ENCODE measurements around the gene REC8. TPM values are rescaled to one million over a fixed set of nuclear protein-coding genes. Genes with fewer than 3 reads are reported as not detected.

REC8 gene
- total RNA-seq, 1 experiment from 2014 or later = not detected

DNA sequence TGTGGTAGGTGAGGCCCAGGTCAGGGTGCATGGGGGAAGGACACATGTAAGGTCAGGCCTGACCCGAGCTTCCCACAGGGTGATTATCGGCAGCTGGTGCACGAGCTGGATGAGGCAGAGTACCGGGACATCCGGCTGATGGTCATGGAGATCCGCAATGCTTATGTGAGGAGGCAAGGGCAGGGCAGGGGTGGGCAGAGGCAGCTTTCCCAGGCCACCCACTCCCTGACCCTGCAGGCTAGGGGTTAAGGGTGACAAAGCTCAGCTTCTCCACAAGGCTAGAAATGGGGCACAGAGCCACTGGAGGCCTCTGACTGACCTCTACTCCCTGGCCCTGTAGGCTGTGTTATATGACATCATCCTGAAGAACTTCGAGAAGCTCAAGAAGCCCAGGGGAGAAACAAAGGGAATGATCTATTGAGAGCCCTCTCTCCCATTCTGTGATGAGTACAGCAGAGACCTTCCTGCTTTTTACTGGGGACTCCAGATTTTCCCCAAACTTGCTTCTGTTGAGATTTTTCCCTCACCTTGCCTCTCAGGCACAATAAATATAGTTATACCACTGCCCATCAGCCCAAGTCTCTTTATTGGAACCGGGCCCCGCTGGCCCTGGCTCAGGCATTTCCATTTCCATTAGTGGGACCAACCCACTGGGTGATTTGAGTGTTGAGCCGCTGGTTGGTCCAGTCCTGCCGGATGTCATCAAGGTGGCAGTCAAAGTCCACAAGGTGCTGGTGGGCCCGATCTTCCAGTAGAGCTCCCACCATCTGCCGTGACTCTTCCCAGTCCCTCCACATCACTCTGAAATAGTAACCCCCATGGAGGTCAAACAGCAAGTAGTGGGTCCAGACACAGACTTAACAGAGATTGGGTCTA is 33.2 kb upstream of the REC8 start:
- no peak for DNase-seq (ENCODE audit: low read depth)

DNA sequence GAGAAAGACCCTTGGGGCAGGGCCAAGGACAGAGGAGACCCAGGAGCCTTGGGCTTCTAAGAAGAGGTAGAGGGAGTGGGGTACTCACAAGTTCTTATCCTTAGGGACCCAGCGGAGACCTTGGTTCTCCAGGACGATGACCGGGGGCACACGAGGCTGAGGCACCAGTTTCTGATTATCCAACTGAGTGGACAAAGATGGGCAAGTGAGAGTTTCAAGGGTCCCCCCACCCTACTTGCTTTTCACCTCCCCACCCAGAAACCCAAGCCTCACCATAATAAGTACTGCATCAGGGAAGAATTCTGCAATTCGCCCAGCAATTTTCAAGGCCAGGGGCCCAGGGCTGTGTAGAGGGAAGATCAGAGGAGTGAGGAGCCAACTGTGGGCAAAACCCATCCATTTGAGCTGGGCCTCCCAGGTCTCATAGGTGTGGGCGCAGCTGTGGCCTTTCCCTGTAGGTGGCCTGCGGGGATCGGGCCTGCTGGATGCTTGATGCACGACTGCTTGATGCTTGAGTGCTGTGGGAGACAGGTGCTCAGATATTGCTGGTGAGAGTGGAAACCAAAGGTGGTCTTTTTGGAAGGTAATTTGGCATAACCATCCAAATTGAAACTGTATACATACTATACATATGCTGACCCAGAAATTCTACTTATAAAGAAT is 32.5 kb upstream of the REC8 start:
- DNase-seq (ENCODE audit: low read depth) = no peak

DNA sequence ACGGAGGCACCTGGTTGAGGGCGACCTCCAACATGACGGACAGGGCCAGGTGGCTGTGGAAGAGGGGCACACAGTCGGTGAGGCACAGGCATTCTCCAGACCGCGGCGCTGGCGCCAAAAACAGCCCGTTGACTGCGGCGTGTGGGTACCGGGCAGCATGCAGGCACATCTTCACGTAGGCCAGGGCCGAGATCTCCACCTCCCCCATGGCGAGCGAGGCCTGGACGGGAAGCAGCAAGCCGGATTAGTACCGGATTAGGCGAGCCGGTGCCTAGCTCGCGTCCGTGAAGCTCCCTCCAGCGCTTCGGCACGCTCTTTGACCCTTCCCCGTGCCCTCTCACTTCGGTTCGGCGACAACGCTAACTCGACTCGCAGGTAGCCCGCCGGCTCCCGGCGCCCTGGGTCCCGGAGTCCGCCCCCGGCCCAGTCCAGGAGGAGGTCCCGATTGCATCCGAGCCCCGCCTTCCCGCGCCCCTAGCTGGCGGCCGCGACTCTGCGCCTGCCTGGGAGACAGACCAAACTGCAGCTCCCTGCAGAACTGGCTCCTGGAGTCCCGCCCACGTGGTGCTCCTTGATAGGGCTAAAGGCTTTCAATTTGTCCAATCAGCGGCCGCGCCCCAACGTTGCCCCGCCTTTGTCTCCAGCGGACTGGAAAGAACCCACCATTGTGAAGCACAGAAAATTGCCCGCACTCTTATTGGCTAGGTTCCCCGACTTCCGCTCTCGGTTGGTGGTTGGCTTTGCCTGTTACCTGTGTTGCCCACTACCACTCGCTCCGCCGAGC is 30.6 kb upstream of the REC8 start, which contains the start of gene EMC9:
EMC9 (minus strand) TSS at position 495 of the 784 bp plus-strand sequence; CDS start at position 208, 287 bp downstream.
- DNase-seq (ENCODE audit: low read depth) = peak; percentile 100

DNA sequence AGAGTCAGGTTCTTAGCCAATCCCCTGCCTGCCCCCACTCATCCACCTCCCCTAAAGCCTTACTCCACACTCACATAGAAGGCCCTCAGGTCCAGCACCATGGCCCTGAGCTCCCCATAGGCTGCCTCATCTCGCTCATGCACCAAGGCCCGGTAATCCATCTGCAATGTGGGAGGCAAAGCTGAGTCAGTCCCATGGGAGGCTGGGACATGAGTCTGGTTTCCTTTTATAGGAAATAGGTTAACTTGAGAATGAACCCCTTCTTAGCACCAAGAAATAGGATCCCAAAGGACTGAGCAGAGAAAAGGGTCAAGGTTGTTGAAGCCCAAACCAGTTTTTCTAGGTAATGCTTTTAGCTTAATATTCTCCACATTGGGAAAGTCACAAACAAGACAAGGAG is 28.4 kb upstream of the REC8 start:
- peak; percentile 62 for DNase-seq (ENCODE audit: low read depth)

DNA sequence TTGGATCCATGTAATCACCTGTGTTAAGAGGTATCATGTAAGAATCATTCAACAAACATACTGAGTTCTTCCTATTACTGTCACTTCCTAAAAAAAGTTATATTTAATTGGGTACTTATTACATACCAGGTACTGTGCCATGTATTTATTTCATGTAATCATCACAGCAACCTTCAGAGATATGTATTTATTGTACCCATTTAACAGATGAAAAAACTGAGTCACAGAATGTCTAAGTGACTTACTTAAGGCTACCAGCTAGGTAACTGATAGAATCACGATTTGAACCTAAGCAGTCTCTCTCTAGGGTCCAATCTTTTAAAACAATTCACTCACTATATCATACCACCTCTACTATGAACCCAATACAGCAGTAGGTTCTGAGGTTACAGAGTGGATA is 27.4 kb upstream of the REC8 start:
- DNase-seq (ENCODE audit: low read depth) = no peak

DNA sequence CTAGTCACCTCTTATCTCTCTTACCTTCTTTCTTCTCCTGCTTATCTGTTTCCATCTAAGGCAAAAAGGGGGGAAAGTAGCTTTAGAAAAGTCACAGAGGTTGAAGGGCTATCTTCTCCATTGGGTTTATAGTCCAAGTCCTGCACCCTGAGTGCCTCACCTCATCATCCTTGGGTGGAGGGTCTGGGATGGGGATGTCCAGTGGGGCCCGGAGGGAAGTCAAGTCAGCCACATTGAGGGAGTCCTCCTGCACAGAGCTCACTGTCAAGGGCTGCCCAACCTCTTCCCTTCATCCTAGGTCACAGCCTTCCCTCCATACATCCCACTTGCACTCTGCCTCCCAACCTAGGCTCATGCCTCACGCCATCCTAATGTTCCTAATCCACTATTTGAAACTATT is 26.7 kb upstream of the REC8 start:
- no peak for DNase-seq (ENCODE audit: low read depth)

DNA sequence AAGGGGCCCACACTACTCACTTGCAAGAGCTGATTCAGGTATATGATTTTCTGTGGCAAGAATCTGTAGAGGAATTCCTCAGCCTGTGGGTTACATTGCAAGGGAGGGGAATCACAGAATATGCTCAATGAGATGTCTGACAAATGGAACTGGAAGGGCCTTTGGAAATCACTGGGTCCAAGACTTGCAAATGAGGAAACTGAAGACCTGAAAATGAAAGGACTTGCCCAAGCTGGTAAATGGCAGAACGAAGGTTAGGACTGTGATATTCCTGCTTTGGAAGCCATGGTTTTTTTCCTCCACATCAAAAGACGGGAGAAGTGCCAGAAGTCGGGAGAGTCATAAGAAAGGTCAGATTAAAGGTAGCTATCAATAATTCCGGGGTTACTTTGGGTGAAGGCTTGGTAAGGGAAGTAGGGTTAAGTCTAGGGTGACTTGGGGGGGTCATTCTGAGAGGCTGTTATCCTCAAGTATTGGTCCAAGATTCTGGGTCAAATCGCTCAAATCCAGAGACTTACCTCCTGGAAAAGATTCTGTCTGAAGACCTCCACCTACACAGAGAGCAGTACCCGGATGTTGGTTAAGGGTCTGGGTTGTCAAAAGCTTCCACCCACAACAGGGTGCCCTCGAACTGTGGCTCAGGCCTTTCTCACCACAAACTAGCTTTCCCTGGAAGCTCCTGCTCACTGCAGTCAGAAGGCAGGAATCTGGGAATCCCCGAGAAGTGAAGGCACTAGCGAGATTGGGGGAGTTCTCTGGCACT is 26.0 kb upstream of the REC8 start:
- no peak for DNase-seq (ENCODE audit: low read depth)

DNA sequence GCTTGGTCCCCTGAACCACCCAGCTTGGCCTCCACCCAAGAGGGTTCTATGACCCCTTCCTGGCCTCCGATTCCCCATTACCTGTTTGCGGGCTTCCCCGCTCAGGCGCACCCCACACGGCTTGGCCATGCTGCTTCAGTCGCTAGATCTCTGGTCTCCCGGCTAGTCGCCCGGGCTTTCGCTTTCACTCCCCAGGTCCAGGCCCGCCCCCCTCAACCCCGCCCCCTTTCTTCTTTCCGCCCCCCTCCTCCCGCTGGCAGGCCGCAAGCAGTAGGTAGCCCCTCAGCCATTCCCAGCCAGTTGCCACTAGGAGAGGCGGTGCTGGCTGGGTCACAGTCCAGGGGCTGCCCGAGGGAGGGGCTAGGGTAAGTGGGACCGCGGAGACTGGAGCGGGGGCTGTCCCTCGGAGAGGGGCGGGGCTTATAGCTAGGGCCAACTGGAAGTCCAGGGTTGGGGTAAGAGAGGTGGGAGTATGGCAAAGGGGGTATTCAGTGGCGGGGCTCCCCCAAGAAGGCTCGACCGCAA is 25.4 kb upstream of the REC8 start, which contains the start of gene PSME2:
PSME2 (minus strand) TSS at position 158 of the 525 bp plus-strand sequence; CDS start at position 129, 29 bp downstream.
- peak; percentile 100 for DNase-seq (ENCODE audit: low read depth)

DNA sequence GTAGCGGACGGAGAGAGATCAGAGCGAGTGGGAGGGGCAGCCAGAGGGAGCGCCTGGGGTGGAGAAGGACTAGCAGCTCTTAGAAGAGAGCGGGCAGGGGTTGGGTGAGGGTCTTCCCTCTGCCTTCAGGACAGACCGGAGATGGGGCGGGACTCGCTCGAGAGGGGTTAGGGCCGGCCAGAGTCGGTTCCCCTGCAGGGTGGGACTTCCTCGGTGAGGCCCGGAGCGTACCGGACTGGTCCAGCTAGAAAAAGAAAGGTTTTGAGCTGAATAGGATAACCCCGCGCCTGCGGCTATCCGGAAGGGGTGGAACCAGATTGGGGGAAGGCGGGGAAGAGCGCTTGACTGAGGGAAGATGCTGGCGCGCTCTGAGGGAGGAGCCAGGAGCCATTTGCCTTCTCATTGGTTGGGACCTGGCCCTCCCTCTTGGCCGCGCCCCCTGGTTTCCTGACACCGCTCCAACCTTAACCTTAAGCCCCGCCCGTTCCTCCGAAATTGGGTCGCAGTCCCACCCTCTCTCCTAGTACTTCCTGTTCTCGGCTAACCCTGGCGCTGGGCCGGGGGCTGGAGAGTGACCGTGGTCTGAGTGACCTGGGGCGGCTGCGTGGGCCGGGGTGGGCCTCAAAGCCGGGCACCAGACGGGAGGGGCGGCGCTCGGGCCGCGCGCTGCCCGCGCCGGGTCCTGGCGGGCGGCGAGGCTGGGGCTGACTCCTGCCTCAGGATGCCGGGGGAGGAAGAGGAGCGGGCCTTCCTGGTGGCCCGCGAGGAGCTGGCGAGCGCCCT is 24.7 kb upstream of the REC8 start, which contains the start of gene RNF31:
RNF31 (plus strand) TSS at position 521 of the 783 bp plus-strand sequence; CDS start at position 722, 201 bp downstream.
- peak; percentile 100 for DNase-seq (ENCODE audit: low read depth)

DNA sequence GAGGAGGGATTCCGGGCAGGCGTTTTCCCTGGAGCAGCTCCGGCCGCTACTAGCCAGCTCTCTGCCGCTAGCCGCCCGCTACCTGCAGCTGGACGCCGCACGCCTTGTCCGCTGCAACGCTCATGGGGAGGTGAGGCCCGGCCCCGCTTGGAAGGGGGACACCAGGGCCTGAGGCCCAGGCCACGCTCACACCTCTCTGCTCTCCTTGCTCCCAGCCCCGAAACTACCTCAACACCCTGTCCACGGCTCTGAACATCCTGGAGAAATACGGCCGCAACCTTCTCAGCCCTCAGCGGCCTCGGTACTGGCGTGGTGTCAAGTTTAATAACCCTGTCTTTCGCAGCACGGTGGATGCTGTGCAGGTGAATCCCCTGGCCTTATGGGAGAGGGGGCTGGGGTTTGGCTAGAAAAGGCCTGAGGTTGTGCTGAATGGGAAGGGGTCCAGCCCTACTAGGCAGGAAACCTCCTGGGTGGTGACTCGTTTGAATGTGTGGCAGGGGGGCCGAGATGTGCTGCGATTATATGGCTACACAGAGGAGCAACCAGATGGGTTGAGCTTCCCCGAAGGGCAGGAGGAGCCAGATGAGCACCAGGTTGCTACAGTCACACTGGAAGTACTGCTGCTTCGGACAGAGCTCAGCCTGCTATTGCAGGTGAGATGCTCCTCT is 24.0 kb upstream of the REC8 start:
- DNase-seq (ENCODE audit: low read depth) = no peak

DNA sequence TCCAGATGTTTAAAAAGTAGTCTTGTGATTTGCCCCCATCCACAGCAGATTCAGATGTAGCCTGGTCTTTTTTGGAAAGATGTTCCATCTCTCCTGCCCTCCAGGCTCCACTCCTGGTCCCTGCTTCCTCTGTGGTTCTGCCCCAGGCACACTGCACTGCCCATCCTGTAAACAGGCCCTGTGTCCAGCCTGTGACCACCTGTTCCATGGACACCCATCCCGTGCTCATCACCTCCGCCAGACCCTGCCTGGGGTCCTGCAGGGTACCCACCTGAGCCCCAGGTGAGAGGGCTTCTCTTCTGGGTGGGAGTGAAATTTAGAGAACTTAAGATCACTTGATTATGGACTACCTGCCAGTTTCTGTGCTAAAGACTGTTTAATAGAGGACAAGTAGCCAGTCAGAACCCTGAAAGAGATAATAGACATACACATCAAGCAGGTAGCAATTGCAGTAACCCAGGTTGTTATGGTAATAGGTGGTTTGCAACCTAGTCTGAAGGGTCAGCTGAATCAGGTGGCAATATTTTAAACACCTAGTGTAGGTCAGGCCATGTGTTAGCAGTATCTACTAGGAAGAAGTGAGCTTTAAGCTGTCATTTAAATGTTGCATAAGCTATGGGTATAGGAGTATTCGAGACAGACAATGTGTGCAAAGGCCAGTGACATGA is 22.4 kb upstream of the REC8 start:
- no peak for DNase-seq (ENCODE audit: low read depth)

DNA sequence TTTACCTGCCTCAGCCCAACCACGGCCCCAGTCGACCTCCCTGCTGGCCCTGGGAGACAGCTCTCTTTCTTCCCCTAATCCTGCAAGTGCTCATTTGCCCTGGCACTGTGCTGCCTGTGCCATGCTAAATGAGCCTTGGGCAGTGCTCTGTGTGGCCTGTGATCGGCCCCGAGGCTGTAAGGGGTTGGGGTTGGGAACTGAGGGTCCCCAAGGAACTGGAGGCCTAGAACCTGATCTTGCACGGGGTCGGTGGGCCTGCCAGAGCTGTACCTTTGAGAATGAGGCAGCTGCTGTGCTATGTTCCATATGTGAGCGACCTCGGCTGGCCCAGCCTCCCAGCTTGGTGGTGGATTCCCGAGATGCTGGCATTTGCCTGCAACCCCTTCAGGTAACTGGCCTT is 21.8 kb upstream of the REC8 start:
- no peak for DNase-seq (ENCODE audit: low read depth)

DNA sequence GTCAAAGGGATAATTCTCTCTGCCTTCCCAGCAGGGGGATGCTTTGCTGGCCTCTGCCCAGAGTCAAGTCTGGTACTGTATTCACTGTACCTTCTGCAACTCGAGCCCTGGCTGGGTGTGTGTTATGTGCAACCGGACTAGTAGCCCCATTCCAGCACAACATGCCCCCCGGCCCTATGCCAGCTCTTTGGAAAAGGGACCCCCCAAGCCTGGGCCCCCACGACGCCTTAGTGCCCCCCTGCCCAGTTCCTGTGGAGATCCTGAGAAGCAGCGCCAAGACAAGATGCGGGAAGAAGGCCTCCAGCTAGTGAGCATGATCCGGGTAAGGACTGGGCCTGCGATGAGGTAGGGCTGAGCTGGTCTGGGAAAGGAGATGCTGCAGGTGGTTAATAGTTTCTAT is 21.3 kb upstream of the REC8 start:
- no peak for DNase-seq (ENCODE audit: low read depth)

DNA sequence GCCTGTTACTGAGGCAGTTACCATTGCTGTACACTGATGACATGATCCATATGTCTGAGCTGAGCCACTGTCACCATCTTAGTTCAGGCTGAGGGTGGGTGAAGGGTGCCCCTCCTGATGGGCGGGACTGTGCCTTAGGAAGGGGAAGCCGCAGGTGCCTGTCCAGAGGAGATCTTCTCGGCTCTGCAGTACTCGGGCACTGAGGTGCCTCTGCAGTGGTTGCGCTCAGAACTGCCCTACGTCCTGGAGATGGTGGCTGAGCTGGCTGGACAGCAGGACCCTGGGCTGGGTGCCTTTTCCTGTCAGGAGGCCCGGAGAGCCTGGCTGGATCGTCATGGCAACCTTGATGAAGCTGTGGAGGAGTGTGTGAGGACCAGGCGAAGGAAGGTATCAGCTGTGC is 20.9 kb upstream of the REC8 start:
- no peak for DNase-seq (ENCODE audit: low read depth)

DNA sequence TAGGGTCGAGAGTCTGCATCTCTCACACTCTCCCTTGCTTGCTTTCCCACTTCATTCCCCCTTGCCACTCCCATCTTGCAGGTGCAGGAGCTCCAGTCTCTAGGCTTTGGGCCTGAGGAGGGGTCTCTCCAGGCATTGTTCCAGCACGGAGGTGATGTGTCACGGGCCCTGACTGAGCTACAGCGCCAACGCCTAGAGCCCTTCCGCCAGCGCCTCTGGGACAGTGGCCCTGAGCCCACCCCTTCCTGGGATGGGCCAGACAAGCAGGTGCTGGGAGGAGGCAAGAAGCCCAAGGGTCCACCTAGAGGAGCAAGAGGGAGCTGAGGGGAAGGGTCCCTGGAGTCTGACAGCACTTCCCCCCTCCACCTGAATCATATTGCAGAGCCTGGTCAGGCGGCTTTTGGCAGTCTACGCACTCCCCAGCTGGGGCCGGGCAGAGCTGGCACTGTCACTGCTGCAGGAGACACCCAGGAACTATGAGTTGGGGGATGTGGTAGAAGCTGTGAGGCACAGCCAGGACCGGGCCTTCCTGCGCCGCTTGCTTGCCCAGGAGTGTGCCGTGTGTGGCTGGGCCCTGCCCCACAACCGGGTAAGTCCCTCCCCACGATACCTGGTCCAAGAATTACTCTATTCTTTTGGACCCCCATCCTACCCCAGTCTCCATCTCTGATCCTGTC is 20.3 kb upstream of the REC8 start:
- DNase-seq (ENCODE audit: low read depth) = no peak

DNA sequence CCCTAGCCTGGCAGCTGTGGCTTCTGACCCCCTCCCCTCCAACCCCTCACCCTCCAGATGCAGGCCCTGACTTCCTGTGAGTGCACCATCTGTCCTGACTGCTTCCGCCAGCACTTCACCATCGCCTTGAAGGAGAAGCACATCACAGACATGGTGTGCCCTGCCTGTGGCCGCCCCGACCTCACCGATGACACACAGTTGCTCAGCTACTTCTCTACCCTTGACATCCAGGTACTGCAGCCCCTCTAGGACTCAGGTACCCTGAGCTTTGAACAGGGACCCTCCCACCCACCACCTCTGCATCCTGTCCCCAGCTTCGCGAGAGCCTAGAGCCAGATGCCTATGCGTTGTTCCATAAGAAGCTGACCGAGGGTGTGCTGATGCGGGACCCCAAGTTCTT is 16.8 kb upstream of the REC8 start:
- DNase-seq (ENCODE audit: low read depth) = no peak

DNA sequence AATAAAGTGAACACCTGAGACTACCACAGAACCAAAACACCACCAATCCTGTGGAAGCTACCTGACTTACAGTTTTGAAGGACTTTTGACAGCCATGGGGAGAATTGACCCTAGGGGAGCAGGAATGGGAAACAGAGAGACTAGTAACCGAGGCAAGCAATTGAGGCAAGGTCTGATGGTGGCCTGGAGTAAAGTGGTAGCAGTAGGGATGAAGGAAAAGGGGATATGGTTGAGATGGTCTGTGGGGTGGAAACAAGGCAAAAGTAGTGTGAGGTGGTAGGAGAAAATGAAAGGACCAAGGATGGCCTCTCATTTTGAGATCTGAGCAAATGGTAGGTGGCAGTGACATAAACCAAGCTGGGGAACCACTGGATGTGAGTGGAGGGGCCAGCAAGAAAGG is 15.0 kb upstream of the REC8 start:
- DNase-seq (ENCODE audit: low read depth) = no peak

DNA sequence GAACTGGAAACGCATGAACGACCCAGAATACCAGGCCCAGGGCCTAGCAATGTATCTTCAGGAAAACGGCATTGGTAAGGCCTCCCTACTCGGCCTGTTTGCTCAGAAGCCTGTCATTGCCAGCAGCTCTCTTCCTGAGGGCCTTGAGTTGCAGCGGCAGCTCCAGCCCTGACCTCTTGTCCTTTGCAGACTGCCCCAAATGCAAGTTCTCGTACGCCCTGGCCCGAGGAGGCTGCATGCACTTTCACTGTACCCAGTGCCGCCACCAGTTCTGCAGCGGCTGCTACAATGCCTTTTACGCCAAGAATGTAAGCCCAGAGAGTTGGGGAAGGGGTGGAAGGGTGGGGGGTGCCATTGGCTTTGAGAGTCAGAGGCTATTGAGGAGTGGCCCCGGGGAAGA is 14.5 kb upstream of the REC8 start:
- DNase-seq (ENCODE audit: low read depth) = no peak

Data from Daoy (cell line).